ENCODE data around the gene CPM.

The CPM gene

DNA sequence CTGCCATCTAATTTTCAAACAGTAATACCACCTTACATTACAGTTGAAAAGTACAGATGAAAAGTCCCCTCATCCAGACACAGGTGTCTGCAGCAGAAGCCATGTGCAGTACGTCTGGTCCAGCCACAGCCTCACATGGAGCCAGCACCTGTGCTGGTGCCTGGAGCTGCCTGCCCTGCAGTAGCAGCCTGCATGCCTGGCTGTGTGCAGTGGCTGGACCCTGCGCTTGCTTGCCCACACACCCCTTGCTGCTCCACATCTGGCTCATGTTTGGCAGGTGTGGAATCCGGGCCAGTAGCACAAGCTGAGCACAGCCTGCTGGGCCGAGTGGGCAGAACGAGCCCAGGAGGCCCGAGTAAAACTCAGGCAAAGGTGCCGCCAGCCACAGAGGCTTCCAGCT lies 21.8 kb upstream of the CPM start:
- no peak for DNase-seq

DNA sequence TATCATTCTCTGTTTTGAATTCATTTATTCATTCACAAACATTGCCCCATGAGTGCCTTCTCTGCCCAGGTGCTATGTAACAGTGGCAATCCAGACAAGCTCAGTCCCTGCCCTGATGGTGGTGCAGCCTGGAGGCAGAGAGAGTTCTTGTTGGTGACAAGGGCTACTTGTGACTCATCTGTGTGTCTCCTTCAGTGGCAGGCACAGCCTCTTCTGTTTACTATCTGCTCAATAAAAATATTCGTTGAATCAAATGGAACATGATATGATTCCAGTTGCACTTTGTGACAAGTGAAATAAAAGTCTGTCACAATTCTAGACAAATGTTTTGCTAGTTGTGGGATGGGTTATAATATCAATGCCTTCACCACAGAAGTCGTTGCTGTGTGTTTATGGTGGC lies 20.6 kb upstream of the CPM start:
- DNase-seq: no peak

DNA sequence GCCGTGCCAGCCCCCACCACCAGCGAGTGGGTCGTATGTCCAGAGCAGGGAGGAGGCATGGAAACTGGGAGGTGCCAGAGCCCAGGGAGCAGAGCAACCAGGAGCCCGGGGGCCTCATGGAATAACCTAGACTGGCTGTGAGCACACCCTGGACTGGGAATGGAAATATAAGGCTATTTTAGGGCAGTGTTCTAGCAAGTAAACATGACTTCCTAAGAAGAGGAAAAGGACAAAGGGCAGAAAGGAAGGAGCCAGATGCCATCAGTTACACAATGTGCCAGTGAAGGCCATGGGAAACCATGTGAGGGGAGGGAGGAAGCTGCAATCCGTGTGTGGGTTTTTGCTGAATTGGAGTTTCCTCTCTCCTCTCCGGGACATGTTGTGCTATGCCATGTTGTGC lies 18.7 kb upstream of the CPM start:
- no peak for DNase-seq

DNA sequence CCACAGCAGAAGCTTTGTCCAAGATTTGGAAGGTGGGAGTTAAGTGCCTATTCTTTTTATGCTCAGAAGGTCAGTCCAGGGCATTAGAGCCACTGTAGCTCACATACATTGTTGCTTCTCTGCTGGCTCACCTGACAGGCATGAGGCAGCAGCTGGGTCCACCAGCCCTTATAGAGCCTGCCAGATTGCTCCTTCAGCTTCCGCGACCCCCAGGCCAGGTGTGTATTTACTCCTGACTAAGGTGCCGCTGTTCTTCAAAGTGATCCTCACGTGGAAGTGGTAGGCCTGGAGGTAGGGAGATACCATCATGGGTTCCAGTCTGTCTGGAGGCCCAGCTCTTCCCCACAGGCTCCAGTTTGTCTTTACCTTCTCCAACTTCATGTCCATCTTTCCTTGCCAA lies 17.5 kb upstream of the CPM start:
- no peak for DNase-seq

DNA sequence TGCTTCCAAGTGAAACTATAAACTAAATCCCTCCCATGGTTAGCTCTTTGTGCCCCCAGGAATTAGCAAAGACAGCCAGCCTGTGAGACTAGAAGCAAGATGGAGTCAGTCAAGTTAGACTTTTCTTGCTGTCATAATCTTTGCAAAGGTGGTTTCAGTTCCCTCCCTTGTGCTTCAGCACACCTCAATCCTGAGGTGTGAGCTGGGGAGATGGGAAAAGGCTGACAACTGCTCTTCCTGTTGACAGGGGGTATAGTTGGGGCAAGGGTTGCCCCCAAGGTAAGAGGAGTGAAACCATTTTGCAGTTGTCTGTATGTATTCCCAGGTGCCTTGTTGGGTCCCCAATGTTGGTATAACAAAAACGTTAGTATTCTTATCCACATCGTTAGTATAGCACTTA lies 12.3 kb upstream of the CPM start:
- DNase-seq: no peak

DNA sequence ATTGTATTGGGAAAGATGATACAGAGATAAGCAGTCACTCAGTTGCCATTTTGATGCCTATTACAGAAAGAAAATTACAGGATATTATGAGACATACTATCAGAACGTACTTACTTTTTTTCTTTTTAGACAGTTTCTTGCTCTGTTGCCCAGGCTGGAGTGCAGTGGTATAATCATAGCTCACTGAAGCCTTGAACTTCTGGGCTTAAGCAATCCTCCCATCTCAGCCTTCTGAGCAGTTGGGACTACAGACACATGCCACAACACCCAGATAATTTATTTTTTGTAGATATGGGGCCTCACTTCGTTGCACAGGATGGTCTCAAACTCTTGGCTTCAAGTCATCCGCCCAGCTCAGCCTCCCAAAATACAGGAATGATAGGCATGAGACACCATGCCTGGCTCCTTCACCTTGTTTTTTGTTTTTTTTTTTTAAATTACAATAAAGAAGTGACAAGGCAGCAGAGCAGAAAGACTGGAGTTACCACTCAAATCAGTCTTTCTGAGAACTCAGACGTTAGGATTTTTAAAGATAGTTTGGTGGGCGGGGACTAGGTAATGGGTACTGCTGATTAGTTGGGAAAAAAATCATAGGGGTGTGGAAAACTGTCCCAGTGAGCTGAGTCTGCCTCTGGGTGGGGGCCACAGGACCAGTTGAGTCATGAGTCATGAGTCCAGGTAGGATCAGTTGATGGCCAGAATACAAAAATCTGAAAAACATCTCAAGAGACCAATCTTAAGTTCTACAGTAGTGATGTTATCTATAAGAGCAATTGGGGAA lies 11.5 kb upstream of the CPM start:
- DNase-seq: no peak

DNA sequence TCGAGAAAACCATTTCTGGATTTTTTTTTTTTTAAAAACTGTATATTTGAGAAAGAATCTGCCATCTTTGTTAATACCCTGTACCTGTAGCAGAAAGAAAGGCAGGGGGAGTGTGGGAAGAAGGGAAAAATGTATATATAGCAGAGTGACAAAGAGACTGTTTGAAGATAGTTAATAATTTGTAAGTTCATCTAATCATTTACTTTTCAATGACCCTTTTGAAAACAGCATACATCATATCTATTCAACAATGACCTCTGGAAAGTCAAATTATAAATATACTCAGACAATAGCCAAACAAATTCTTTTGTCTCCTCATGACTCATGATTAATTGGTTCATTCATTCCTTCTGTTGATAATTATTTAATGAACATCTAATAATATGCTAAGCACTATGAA lies 10.9 kb upstream of the CPM start:
- no peak for DNase-seq

DNA sequence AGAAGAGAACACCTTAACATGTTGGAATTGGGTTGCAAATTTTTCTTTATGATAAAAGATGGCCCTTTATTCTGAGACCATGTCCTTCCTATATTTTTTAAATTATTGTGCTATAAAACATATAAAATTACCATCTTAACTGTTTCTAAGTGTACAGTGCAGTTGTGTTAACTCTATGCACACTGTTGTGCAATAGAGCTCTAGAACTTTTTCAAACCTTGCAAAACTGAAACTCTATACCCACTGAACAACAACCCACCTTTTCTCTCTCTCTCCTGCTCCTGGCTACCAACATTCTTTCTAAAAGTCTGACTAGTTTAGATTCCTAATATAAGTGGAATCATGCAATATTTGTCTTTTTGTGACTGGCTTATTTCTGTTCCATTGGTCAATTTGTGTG lies 7.8 kb upstream of the CPM start:
- DNase-seq: no peak

DNA sequence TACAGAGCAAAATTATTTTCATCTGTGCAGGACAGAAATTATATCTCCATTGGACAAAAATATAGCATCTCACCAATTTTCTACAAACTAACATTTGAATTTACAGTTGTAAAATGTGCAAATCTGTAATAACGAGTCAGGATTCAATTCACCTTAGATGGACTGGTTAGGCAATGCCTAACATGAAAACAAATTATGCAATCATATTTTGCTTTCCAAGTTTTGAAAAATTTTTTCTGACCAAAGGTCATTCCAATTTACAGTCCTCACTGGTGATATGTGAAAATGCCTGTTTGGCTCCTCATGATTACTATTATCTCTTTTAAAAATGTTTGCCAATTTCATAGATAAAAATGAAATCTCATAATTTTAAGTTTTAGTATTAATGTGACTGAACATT lies 6.5 kb upstream of the CPM start:
- DNase-seq: no peak

DNA sequence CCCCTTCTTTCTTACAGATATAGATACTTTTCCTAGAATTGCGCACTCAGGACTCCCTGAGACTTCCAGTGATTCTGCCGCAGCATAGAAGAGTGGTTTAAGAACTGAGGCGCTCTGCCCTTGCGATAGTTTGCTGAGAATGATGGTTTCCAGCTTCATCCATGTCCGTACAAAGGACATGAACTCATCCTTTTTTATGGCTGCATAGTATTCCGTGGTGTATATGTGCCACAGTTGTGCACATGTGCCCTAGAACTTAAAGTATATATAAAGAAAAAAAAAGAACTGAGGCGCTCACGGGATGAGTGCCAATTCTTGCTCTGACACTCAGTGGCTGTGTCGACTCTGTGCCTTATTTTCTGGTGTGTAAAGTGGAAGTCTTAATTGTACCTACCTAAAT lies 1.4 kb upstream of the CPM start:
- no peak for DNase-seq

DNA sequence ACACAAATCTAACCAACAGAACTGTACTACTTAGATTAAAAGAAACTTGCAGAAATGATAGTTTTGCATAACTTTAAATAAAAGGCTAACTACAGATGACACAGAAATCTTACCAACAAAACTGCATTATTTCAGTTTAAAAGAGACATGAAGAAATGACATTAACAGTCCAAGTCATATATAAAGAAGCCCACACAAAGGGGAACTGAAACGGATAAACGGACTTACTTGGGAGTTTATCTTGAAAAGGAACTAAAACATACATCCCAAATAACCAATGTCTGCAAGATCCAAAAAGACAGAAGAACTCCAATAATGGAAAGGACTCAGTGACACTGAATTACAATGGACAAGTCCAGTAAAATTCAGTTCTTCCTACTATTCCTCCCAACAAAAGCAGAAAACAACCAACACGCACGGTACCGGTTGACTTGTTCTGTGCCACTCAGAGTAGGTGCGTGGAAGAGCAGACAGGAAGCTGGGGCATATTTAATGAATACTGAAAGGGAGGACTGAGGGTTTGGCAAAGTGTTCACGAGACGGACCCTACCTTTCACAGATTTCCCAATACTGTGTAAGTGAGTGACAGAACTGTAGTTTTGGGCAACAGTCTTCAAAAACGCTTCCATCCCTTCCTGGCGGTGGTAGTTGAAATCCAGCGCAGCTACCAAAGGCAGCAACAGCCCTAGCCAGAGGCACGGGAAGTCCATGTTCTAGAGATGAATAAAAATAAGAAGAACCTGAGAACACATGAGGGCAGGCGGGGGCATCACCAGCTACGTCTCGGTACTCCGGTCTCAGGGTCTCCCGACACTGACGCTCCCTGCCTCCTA lies 627 bp downstream of the CPM start:
- peak in 1 of 2 donors; percentile 8 for DNase-seq

DNA sequence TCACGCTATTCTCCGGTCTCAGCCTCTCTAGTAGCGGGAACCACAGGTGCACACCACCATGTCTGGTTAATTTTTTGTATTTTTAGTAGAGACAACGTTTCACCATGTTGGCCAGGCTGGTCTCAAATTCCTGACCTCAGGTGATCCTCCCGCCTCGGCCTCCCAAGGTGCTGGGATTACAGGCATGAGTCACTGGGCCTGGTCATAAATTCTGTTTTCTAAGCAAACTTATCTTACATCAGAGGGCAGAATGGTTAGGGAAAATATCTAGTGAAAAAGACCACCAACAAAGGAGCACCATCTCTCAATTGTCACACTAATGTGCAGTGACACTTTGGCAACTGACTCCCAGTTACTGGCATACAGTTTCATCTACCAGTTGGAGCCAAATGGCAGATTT lies 2.8 kb downstream of the CPM start:
- DNase-seq: no peak

DNA sequence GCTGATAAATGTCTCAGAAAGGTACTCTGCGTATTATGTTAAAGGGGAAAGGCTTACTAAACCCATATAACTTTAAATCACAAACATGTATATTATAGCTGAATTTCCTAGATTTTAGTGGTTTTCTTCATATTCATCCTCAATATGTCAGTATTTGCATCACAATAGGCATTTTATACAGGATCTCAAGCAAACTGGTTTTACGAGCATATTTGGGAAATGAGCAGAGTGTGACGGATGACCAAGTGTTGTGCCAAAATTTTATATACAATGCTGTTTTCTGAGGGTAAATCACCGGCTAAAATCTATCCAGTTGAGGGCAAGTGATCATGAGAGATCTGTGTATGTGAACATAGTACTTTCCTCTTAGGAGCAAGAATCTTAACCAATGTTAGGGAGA lies 8.4 kb downstream of the CPM start:
- no peak for DNase-seq

DNA sequence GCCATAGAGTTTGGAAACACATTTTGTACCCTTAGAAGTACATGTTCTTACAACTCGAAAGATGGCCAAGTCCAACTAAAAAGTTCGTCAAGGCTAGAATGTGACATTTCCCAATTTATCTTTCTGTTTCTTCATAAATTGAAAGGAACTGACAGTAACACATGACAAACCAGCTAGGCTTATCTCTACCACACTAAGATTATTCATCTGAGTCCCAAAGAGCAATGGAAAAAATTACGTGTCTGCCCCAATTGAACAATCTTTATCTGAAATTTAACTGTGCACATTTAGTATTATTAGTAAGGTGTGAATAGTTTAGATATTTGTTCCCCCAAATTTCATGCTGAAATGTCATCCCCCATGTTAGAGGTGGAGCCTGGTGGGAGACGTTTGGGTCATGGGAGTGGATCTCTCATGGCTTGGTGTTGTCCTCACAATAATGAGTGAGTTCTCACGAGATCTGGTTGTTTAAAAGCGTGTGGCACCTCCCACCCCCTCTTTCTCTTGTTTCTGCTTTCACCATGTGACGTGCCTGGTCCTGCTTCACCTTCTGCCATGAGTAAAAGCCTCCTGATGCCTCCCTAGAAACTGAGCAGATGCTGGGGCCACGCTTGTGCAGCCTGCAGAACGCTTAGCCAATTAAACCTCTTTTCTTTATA lies 13.3 kb downstream of the CPM start:
- DNase-seq: no peak

DNA sequence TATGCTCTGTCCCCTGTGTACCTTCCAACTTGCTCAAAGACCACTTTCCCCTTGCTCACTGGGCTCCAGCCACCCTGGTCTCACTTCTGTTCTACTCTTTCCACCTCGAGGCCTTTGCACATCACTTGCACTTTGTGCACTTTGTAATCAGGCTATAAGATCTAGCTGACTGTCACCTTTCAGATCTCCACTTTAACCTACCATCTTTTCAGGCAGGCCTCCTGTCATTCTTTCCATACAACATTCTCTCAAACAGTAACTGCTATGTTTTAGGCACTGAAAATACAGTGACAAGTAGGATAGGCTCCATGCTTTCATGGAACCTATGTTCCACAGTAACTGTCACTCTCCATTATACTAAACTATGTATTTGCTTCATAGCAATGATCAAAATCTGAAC lies 14.0 kb downstream of the CPM start:
- no peak for DNase-seq

DNA sequence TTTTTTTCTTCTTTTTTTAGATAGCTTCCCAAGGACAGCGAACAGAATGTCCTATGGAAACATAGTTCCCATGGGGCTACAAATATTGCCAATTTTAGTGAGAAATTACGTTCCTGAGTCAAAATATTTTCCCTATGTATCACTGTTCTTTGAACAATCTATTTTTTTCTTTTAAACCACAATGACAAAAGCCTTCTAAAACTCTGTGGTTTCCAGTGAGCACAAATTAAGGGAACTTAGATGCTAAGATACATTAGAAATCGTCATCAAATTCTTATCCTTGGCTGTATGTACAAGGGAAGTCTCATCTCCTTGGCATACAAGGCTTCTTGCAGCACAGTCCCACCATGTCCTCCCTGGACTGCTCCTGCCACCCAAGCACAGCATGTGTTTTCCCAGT lies 17.9 kb downstream of the CPM start:
- DNase-seq: no peak

DNA sequence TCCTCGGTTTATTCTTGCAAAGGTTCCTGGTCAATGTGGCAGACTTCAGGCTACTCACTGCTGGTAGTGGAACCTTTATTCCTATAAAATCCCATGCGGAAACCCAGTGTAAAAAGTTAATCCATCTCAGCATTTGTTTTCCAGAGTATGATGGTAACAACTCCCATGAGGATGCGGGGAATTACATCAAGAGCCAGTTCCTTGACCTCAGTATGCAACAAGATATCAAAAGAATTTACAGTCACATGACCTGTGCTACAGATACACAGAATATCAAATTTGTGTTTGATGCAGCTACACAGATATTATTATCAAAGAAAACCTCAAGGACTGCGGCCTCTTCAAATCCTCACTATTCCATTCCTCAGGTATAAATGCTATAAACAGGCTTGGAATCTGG lies 19.3 kb downstream of the CPM start:
- DNase-seq: no peak

DNA sequence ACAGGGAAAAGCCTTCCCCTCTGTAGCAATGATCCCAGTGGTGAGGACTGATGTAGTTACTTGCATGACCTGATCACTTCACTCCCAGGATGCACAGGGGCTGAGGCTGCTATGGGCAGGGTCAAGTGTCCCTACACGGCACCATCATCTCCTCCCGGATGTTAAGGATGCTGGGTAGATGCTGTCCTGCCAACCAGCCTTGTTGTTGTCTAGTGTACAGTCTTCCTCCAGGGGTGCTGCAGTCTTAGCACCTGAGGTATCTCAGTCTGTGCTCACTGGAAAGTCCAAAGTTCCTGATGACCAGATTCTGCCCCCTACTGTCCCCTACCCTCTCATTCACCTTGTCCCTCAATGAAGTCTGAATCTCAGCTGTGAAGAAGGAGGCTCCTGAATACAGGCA lies 20.1 kb downstream of the CPM start:
- no peak for DNase-seq

DNA sequence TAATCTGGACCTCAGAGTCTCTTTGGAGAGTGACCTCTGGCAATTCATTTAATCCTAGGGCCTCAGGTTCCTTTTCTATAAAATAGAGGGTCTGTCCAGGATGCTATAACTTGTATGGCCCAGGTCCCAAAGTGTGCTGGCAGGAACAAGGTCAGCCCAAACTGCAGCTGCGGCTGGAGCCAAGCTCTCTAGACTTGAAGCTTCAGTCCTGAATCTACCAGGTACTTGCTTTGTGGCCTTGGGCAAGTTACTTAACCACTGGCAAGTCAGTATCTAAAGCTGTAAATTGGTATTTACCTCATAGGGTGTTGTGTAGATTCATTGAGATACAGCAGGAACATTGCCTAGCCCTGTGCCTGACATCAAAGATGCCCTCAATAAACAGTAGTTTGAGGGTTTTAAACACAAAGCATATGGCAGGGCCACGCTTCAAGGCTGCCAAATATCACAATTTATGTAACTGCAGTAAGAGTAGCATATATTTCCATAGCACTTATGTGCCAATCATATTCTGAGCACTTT lies 21.7 kb downstream of the CPM start:
- DNase-seq: no peak

DNA sequence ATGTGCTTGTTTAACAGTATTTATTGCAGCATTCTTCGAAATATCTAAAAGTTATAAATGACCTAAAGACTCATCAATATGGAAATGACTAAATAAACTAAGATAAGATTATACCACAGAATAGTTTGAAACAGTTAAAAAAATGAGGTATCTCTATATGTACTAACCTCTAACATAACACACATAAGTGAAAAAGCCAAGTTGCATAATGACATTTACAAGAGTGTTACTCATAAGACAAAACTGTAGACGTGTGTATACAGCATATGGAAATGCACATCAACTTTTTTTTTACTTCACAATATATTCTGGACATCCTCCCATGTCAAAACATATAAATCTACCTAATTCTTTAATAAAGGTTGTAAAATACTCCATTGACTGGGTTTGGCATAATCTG lies 22.8 kb downstream of the CPM start:
- no peak for DNase-seq

DNA sequence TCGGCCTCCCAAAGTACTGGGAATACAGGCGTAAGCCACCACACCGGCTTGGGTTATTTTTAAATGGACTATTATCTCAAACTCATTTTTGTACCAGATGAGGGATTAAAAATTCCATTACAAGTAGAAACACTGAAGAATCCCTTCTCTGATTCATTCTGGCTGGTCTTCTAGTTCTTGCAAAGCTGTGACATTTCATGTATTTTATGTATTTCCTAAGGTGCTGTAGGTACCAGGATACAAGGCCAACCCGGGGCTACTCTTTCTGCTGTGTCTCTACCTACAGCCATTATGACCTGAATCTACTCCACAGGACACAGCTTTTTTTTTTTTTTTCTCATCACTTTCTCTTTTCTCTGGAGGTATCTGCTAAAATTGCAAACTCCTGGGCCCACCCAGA lies 24.9 kb downstream of the CPM start:
- no peak for DNase-seq

DNA sequence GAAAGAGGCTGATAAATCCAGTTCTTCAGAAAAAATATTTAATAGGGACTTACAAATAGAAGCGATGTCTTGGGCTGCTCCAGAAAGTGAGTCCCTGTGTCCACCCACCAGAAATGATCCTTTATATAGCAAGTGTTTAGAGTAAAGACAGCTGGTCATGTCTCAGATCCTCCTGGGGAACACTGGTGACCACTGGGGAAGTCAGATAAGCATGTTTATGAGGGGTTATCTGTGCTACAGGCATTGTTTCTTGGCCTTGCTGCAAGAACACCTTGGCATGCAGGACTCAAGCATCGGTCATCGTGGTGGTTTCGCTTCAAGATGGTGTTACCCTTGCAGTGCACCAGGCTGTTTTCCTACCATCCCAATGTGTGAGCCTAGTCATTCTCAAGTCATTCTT lies 27.2 kb downstream of the CPM start:
- no peak for DNase-seq

DNA sequence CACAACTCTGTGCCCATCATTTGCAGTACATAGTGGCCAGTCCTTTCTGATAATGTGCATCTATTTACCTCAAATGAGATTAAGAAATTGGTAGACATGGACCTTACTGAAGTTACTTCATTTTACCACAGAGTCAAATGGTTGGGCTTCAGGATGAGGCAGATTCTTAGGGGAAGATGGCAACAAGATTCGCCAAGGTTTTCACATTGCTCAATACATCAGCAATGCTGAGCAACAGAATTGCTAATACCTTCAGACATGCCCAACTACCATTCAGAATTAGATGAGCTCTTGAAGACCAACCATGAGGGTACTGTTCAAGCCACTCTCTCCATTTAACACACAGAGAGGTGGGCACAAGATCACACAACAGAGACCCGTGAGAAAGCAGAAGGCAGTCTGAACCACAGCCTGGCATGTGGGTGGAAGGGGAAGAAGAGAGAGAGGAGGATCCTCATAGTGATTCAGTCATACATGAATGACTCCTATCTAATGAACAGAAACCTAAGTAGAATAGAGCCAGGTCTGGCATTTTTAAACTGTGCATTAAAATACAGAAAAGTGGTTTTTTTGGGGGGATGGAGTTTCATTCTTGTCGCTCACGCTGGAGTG lies 28.5 kb downstream of the CPM start:
- peak in 1 of 2 donors; percentile 22 for DNase-seq

Data from CD4-positive, alpha-beta T cell treated with Interferon alpha-2 for 1 hour (primary cell).